Measurements from ENCODE around the gene WDR77. TPM values are rescaled to one million over a fixed set of nuclear protein-coding genes. Genes with fewer than 3 reads are reported as not detected.

Gene WDR77
- total and polyA plus RNA-seq, 9 of the 15 experiments (the other 6 are each of a cell fraction or from before 2014, with no cell fraction given), result 20.6 to 160 (median 75.3) TPM

GRCh38 chr1:111463029-111463683 is 14.1 kb upstream of the WDR77 start (continued):
- TF ChIP-seq DACH1 (IDR thresholded peaks at IDR 0.05; ENCODE audit: partially characterized antibody) (no peak), CEBPG (CRISPR knock-in tag; IDR thresholded peaks at IDR 0.05) (no peak), CEBPG (tag; conservative IDR thresholded peaks at IDR 0.05 in 1 of 2, IDR thresholded peaks at IDR 0.05 in 1 of 2) (no peak), TCFL5 (CRISPR knock-in tag; conservative IDR thresholded peaks at IDR 0.05) (no peak), SREBF2 (CRISPR knock-in tag; IDR thresholded peaks at IDR 0.05) (no peak), E2F3 (CRISPR knock-in tag; IDR thresholded peaks at IDR 0.05) (no peak), TOE1 (IDR thresholded peaks at IDR 0.05; ENCODE audit: borderline replicate concordance) (no peak), TOE1 (CRISPR knock-in tag; IDR thresholded peaks at IDR 0.05; ENCODE audit: borderline replicate concordance, low read depth) (no peak), TBL1XR1 (IDR thresholded peaks at IDR 0.05; ENCODE audit: low read length in 2 of 2) (no peak), KDM4B (IDR thresholded peaks at IDR 0.05; ENCODE audit: borderline replicate concordance in 2 of 2, low read depth in 1 of 2) (no peak), MLLT1 (IDR thresholded peaks at IDR 0.05) (no peak), YY1 (IDR thresholded peaks at IDR 0.05; ENCODE audit: borderline replicate concordance in 1 of 3, control insufficient read depth in 1 of 3, extremely low read depth in 1 of 3, insufficient read depth in 3 of 3, insufficient read length in 1 of 3, insufficient replicate concordance in 2 of 3, low read depth in 1 of 3, low read length in 2 of 3) (peak in 1 of 3 experiments; percentile 62), HIVEP1 (CRISPR knock-in tag; IDR thresholded peaks at IDR 0.05) (no peak), ZNF175 (CRISPR knock-in tag; IDR thresholded peaks at IDR 0.05; ENCODE audit: low read depth) (no peak), HOXB6 (CRISPR knock-in tag; IDR thresholded peaks at IDR 0.05; ENCODE audit: borderline replicate concordance) (no peak), MLX (CRISPR knock-in tag; conservative IDR thresholded peaks at IDR 0.05) (no peak), POLR2A (conservative IDR thresholded peaks at IDR 0.05) (peak; percentile 60), KLF10 (CRISPR knock-in tag; IDR thresholded peaks at IDR 0.05) (no peak), ZBTB11 (CRISPR knock-in tag; IDR thresholded peaks at IDR 0.05) (0 out of 6 replicates have a peak, but pooled peaks of 1 of the 3 experiments have one; percentile 18), ZC3H4 (CRISPR knock-in tag; IDR thresholded peaks at IDR 0.05; ENCODE audit: borderline replicate concordance) (no peak), ZNF133 (CRISPR knock-in tag; IDR thresholded peaks at IDR 0.05) (no peak), MYNN (IDR thresholded peaks at IDR 0.05) (no peak), MYNN (CRISPR knock-in tag; IDR thresholded peaks at IDR 0.05) (no peak), BRD4 (IDR thresholded peaks at IDR 0.05) (no peak)
